ENCODE data around the gene TSC22D2. TPM values are rescaled to one million over a fixed set of nuclear protein-coding genes. Genes with fewer than 3 reads are reported as not detected.

The TSC22D2 gene
- total and polyA plus RNA-seq, 2 donors = 5.3 to 21.5 TPM

GRCh38 chr3:150370999-150371398, 37.1 kb upstream of the TSC22D2 start:
- Histone ChIP-seq H3K27me3 (ENCODE audit: control insufficient read depth in 2 of 2, insufficient read depth in 1 of 2, low read length in 1 of 2) (no peaks in the 10 kb centered on the region), H3K27ac (ENCODE audit: low read depth in 1 of 2, low read length in 1 of 2) (no peak overlapping the region), H3K36me3 (ENCODE audit: control insufficient read depth in 2 of 2, insufficient read depth in 2 of 2, low read length in 1 of 2) (no peaks in the 10 kb centered on the region), H3K4me3 (ENCODE audit: low read length in 2 of 2) (no peak overlapping the region), H3K4me1 (ENCODE audit: control insufficient read depth in 2 of 2, insufficient read depth in 2 of 2, low read length in 2 of 2) (no peaks in the 10 kb centered on the region), H3K9me3 (ENCODE audit: control insufficient read depth in 2 of 2, insufficient read depth in 1 of 2, low read length in 1 of 2) (no peaks in the 10 kb centered on the region)
- WGBS = 93% methylated on average over 1 of the region's 1 CpG
- no peak for DNase-seq (ENCODE audit: low read depth in 6 of 9, low spot score in 9 of 9)

GRCh38 chr3:150371741-150372254, 36.3 kb upstream of the TSC22D2 start:
- WGBS = 94% methylated on average over 6 of the region's 6 CpGs
- H3K27me3 ChIP-seq (ENCODE audit: control insufficient read depth in 2 of 2, insufficient read depth in 1 of 2, low read length in 1 of 2) = no peaks in the 10 kb centered on the region
- H3K4me3 ChIP-seq (ENCODE audit: low read length in 2 of 2) = no peak overlapping the region
- H3K27ac ChIP-seq (ENCODE audit: low read depth in 1 of 2, low read length in 1 of 2) = peak overlapping the region in 1 of 2 donors; percentile 8
- H3K36me3 ChIP-seq (ENCODE audit: control insufficient read depth in 2 of 2, insufficient read depth in 2 of 2, low read length in 1 of 2) = no peaks in the 10 kb centered on the region
- no peaks in the 10 kb centered on the region for H3K4me1 ChIP-seq (ENCODE audit: control insufficient read depth in 2 of 2, insufficient read depth in 2 of 2, low read length in 2 of 2)
- DNase-seq (ENCODE audit: low read depth in 6 of 9, low spot score in 9 of 9) = no peak
- H3K9me3 ChIP-seq (ENCODE audit: control insufficient read depth in 2 of 2, insufficient read depth in 1 of 2, low read length in 1 of 2) = no peaks in the 10 kb centered on the region

GRCh38 chr3:150372320-150372719, 35.8 kb upstream of the TSC22D2 start:
- Histone ChIP-seq H3K27me3 (ENCODE audit: control insufficient read depth in 2 of 2, insufficient read depth in 1 of 2, low read length in 1 of 2) (no peaks in the 10 kb centered on the region), H3K36me3 (ENCODE audit: control insufficient read depth in 2 of 2, insufficient read depth in 2 of 2, low read length in 1 of 2) (no peaks in the 10 kb centered on the region), H3K9me3 (ENCODE audit: control insufficient read depth in 2 of 2, insufficient read depth in 1 of 2, low read length in 1 of 2) (no peaks in the 10 kb centered on the region), H3K27ac (ENCODE audit: low read depth in 1 of 2, low read length in 1 of 2) (no peak overlapping the region), H3K4me1 (ENCODE audit: control insufficient read depth in 2 of 2, insufficient read depth in 2 of 2, low read length in 2 of 2) (no peaks in the 10 kb centered on the region), H3K4me3 (ENCODE audit: low read length in 2 of 2) (no peak overlapping the region)
- 93% methylated on average over 2 of the region's 2 CpGs for WGBS
- DNase-seq (ENCODE audit: low read depth in 6 of 9, low spot score in 9 of 9) = no peak

GRCh38 chr3:150372722-150373121, 35.4 kb upstream of the TSC22D2 start:
- H3K4me1 ChIP-seq (ENCODE audit: control insufficient read depth in 2 of 2, insufficient read depth in 2 of 2, low read length in 2 of 2) = no peaks in the 10 kb centered on the region
- H3K36me3 ChIP-seq (ENCODE audit: control insufficient read depth in 2 of 2, insufficient read depth in 2 of 2, low read length in 1 of 2) = no peaks in the 10 kb centered on the region
- DNase-seq (ENCODE audit: low read depth in 6 of 9, low spot score in 9 of 9) = no peak
- WGBS = 97% methylated on average over 1 of the region's 1 CpG
- no peak overlapping the region for H3K4me3 ChIP-seq (ENCODE audit: low read length in 2 of 2)
- no peak overlapping the region for H3K27ac ChIP-seq (ENCODE audit: low read depth in 1 of 2, low read length in 1 of 2)
- no peaks in the 10 kb centered on the region for H3K9me3 ChIP-seq (ENCODE audit: control insufficient read depth in 2 of 2, insufficient read depth in 1 of 2, low read length in 1 of 2)
- no peaks in the 10 kb centered on the region for H3K27me3 ChIP-seq (ENCODE audit: control insufficient read depth in 2 of 2, insufficient read depth in 1 of 2, low read length in 1 of 2)

GRCh38 chr3:150373234-150373875, 34.7 kb upstream of the TSC22D2 start:
- no peak for DNase-seq (ENCODE audit: low read depth in 6 of 9, low spot score in 9 of 9)
- H3K9me3 ChIP-seq (ENCODE audit: control insufficient read depth in 2 of 2, insufficient read depth in 1 of 2, low read length in 1 of 2) = no peaks in the 10 kb centered on the region
- H3K27me3 ChIP-seq (ENCODE audit: control insufficient read depth in 2 of 2, insufficient read depth in 1 of 2, low read length in 1 of 2) = no peaks in the 10 kb centered on the region
- no peak overlapping the region for H3K27ac ChIP-seq (ENCODE audit: low read depth in 1 of 2, low read length in 1 of 2)
- no peak overlapping the region for H3K4me3 ChIP-seq (ENCODE audit: low read length in 2 of 2)
- H3K36me3 ChIP-seq (ENCODE audit: control insufficient read depth in 2 of 2, insufficient read depth in 2 of 2, low read length in 1 of 2) = no peaks in the 10 kb centered on the region
- WGBS = 77% methylated on average over 4 of the region's 4 CpGs
- no peaks in the 10 kb centered on the region for H3K4me1 ChIP-seq (ENCODE audit: control insufficient read depth in 2 of 2, insufficient read depth in 2 of 2, low read length in 2 of 2)

GRCh38 chr3:150374975-150375374, 33.1 kb upstream of the TSC22D2 start:
- no peak for DNase-seq (ENCODE audit: low read depth in 6 of 9, low spot score in 9 of 9)
- H3K9me3 ChIP-seq (ENCODE audit: control insufficient read depth in 2 of 2, insufficient read depth in 1 of 2, low read length in 1 of 2) = no peaks in the 10 kb centered on the region

GRCh38 chr3:150376001-150376848, 31.9 kb upstream of the TSC22D2 start:
- no peak overlapping the region for H3K27ac ChIP-seq (ENCODE audit: low read depth in 1 of 2, low read length in 1 of 2)
- H3K4me3 ChIP-seq (ENCODE audit: low read length in 2 of 2) = no peak overlapping the region
- H3K4me1 ChIP-seq (ENCODE audit: control insufficient read depth in 2 of 2, insufficient read depth in 2 of 2, low read length in 2 of 2) = no peaks in the 10 kb centered on the region
- 77% methylated on average over 3 of the region's 3 CpGs for WGBS
- no peaks in the 10 kb centered on the region for H3K27me3 ChIP-seq (ENCODE audit: control insufficient read depth in 2 of 2, insufficient read depth in 1 of 2, low read length in 1 of 2)
- H3K9me3 ChIP-seq (ENCODE audit: control insufficient read depth in 2 of 2, insufficient read depth in 1 of 2, low read length in 1 of 2) = no peaks in the 10 kb centered on the region
- no peaks in the 10 kb centered on the region for H3K36me3 ChIP-seq (ENCODE audit: control insufficient read depth in 2 of 2, insufficient read depth in 2 of 2, low read length in 1 of 2)
- DNase-seq (ENCODE audit: low read depth in 6 of 9, low spot score in 9 of 9) = no peak

More at GRCh38 chr3:150374975-150375374, 33.1 kb upstream of the TSC22D2 start:
- Histone ChIP-seq H3K4me3 (ENCODE audit: low read length in 2 of 2) (no peak overlapping the region), H3K27ac (ENCODE audit: low read depth in 1 of 2, low read length in 1 of 2) (no peak overlapping the region), H3K36me3 (ENCODE audit: control insufficient read depth in 2 of 2, insufficient read depth in 2 of 2, low read length in 1 of 2) (no peaks in the 10 kb centered on the region), H3K4me1 (ENCODE audit: control insufficient read depth in 2 of 2, insufficient read depth in 2 of 2, low read length in 2 of 2) (no peaks in the 10 kb centered on the region), H3K27me3 (ENCODE audit: control insufficient read depth in 2 of 2, insufficient read depth in 1 of 2, low read length in 1 of 2) (no peaks in the 10 kb centered on the region)

- no peaks in the 10 kb centered on the region for H3K4me1 ChIP-seq (ENCODE audit: control insufficient read depth in 2 of 2, insufficient read depth in 2 of 2, low read length in 2 of 2)
Measured at GRCh38 chr3:150377601-150378300, 30.3 kb upstream of the TSC22D2 start.

GRCh38 chr3:150378301-150378748, 29.8 kb upstream of the TSC22D2 start:
- H3K36me3 ChIP-seq (ENCODE audit: control insufficient read depth in 2 of 2, insufficient read depth in 2 of 2, low read length in 1 of 2) = no peaks in the 10 kb centered on the region
- H3K27me3 ChIP-seq (ENCODE audit: control insufficient read depth in 2 of 2, insufficient read depth in 1 of 2, low read length in 1 of 2) = no peaks in the 10 kb centered on the region
- DNase-seq (ENCODE audit: low read depth in 6 of 9, low spot score in 9 of 9) = no peak
- H3K27ac ChIP-seq (ENCODE audit: low read depth in 1 of 2, low read length in 1 of 2) = no peak overlapping the region
- H3K4me1 ChIP-seq (ENCODE audit: control insufficient read depth in 2 of 2, insufficient read depth in 2 of 2, low read length in 2 of 2) = no peaks in the 10 kb centered on the region
- 98% methylated on average over 6 of the region's 6 CpGs for WGBS
- H3K4me3 ChIP-seq (ENCODE audit: low read length in 2 of 2) = no peak overlapping the region
- H3K9me3 ChIP-seq (ENCODE audit: control insufficient read depth in 2 of 2, insufficient read depth in 1 of 2, low read length in 1 of 2) = no peaks in the 10 kb centered on the region

More at GRCh38 chr3:150377601-150378300, 30.3 kb upstream of the TSC22D2 start:
- Histone ChIP-seq H3K9me3 (ENCODE audit: control insufficient read depth in 2 of 2, insufficient read depth in 1 of 2, low read length in 1 of 2) (no peaks in the 10 kb centered on the region), H3K4me3 (ENCODE audit: low read length in 2 of 2) (no peak overlapping the region), H3K27ac (ENCODE audit: low read depth in 1 of 2, low read length in 1 of 2) (no peak overlapping the region), H3K36me3 (ENCODE audit: control insufficient read depth in 2 of 2, insufficient read depth in 2 of 2, low read length in 1 of 2) (no peaks in the 10 kb centered on the region), H3K27me3 (ENCODE audit: control insufficient read depth in 2 of 2, insufficient read depth in 1 of 2, low read length in 1 of 2) (no peaks in the 10 kb centered on the region)
- WGBS = 98% methylated on average over 1 of the region's 1 CpG
- no peak for DNase-seq (ENCODE audit: low read depth in 6 of 9, low spot score in 9 of 9)
